GM12874 (cell line): ENCODE data around the gene ITSN2.

ENCODE experiments used
- TF ChIP-seq, protein P1 (sequence below): IDR thresholded peaks from 2 replicates; pipeline ENCODE4 v1.5.1; 2011; ENCODE audit warnings: low read depth, mild to moderate bottlenecking, control low read depth, low read length, moderate library complexity; ENCODE audit not compliant: insufficient read depth

Gene ITSN2

DNA sequence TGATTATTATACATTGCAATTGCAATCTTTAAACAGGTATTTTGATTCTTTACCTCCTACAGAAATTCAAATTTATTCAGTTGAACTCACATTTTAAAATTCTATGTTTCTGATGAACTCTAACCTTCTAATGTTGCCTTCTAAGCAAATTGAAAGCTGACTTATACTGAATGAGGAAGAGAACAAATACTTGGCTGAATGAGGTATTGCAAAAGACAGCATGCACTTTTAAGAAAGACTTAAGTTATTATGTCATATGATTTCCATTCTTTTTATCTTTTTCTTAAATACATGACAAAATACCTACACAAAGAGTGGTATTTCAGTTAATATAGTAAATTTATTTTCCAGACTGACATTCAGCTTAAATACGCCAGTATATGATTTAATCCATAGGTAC lies 120.8 kb downstream of the ITSN2 start:
- TF ChIP-seq, protein P1, sequence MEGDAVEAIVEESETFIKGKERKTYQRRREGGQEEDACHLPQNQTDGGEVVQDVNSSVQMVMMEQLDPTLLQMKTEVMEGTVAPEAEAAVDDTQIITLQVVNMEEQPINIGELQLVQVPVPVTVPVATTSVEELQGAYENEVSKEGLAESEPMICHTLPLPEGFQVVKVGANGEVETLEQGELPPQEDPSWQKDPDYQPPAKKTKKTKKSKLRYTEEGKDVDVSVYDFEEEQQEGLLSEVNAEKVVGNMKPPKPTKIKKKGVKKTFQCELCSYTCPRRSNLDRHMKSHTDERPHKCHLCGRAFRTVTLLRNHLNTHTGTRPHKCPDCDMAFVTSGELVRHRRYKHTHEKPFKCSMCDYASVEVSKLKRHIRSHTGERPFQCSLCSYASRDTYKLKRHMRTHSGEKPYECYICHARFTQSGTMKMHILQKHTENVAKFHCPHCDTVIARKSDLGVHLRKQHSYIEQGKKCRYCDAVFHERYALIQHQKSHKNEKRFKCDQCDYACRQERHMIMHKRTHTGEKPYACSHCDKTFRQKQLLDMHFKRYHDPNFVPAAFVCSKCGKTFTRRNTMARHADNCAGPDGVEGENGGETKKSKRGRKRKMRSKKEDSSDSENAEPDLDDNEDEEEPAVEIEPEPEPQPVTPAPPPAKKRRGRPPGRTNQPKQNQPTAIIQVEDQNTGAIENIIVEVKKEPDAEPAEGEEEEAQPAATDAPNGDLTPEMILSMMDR, result no peak

DNA sequence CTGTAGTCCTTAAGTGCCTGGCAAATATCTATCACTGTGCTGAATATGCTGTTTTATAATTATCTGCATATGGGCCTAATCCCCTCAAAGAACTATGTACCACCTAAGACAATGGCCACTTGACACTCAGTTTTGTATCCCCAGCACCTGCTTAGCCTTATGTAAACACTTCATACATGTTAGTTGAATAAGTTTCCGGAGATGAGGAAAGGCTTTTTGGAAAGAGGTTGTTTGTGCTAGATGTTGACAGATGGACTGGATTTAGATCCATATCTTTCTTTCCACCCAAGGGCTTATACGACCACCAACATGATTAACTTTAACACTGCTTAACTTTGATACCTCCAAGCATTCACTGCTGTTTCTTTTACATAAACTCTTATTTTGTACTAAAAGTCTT lies 122.2 kb downstream of the ITSN2 start:
- TF ChIP-seq, protein P1, result no peak

DNA sequence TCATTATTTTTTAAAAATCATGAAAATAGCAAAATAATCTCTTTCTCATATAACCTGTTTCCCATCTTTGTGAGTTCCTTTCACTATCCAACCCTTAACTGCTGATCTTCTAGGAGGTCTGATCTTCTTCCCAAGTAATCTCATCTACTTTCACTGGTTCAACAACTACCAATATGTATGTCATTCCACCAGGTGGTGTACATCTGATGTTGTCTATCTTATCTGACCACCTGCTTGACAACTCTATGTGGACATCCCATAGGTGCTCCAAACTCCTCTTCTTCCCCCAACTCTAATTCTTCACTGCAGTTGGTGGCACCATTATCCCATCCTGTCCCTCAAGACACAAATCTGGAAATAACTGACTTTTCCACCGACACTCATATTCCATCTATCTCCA lies 123.0 kb downstream of the ITSN2 start:
- TF ChIP-seq, protein P1, result no peak

DNA sequence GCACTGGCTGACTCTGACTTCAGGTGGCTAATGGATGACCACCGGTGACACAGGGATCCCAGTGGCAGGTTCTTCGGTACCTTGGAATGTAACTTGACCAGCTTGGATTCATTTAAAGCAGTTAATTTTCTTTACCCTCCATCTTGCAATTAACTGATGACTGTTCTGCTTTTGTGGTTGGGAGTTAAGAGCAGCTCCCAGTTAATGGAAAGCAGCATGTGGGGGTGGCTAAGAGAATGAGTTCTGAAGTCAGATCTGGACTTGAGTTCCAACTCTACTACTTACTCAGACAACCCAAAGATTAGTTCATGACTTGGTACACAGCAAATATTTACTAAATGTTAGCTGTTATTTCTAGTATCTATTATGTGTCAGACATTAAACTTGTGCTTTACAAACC lies 127.0 kb downstream of the ITSN2 start:
- TF ChIP-seq, protein P1, result no peak

DNA sequence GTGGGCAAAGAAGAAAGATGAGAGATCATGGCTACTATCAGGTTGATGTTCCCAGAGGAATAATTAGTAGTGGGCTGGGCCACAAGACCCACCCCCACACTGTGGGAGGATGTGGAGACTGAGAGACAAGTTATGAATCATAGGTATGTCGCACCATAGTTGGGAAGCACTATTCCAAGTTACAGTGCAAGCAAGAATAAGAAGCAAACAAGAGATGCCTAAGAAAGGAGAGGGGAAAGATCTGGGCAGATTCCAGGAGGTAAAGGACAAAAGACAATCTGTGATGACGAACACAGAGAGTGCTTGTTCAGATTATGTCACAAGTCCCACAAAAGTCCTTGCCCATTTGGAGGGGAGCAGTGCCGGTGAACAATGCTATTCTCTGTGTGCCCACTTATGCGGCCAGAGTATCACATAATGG lies 128.9 kb downstream of the ITSN2 start:
- TF ChIP-seq, protein P1, result no peak

DNA sequence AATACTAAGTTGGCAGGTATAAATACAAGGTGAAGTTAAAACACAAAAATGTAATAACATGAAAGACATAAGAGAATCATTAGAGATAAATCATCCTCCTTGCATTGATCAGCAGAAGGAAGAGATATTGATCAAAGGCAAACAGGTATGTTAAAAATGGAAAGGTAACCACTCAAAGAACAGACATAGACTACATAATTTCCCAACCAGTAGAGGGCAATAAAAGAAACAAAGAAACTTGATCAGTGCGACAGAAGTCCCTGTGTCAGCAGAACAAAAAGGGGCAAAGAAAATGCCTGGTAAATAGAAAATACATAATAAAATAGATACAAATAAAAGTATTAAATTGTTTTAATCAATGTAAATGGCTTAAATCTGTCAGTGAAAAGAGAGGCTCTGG lies 131.9 kb downstream of the ITSN2 start:
- TF ChIP-seq, protein P1, result peak; percentile 15; the same call in 1 of the 2 replicates

DNA sequence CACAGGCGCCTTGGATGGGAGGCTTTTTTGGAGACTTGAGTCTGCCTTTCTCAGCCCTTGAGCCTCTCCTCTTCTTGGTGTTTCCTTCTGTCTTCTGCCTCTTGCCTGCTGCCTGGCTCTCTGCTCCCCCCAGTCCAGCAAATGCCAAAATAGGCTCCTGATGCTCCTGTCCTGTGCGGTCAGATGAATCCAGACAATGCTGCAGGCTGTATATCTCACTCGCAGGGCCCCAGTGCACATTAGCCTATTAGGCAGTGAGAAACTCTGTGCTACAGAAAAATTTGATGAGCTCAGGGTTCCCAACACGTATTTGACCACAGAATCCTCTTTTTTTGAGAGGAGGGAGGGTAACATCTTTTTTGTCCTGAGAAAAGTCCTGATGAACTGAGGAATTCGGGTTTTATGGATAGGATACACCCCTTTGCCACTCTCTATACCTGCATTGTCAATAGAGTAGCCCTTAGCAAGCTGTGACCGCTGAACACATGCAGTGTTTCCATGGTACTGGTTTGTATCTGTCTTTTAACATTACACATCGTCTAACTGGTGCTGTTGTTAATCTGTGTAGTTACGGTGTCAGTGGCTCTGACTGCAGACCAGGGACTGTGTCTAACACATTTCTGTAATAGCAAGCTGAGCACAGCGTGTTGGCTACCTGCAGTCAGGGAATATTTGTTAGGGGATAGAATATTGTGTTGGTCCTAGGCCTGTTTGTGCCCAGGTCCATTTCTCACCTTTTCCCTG lies 134.7 kb downstream of the ITSN2 start:
- TF ChIP-seq, protein P1, result no peak
